HG03520 (cell line): ENCODE measurements around the gene PLCL1.

Experiments
- ATAC-seq: cut with Tn5 transposase; IDR thresholded peaks from one replicate; pipeline ENCODE4 v1.9.1; 2021; ENCODE audit warnings: mild to moderate bottlenecking, moderate library complexity; ENCODE audit not compliant: unreplicated experiment

PLCL1 gene

DNA sequence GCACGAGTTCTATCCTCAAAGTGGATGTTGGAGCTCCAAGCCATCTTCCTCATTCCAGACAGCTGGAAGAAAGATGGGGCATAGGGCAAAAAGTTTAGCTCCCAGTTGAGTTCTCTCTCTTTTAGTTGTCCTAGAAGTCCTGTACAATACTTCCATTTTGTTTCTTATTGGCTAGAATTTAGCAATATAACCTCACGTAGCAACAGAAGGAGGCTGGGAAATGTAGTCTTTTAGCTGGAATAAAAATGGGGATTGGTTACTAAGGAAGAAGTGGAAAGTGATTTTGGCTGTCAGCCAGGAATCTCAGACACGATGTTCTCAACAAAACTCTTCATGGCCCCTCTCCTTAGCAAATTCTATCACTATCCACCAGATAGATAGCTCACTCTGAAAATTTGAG is 79.9 kb downstream of the PLCL1 start:
- no peak for ATAC-seq

DNA sequence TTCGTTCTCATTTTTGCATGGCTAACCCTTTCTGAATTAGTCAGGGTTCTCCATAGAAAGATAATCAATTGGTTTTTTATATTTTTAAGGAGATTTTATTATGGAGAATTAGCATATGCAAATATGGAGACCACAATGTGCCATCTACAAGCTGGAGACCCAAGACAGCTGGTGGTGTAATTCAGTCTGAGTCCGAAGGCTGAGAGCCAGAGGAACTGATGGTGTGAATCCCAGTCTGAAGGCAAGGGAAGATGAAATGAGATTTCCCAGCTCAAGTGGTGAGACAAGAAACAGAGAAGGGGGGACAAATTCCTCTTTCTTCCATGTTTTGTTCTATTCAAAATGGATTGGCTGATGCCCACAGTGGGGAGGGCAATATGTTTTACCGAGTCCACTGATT is 80.7 kb downstream of the PLCL1 start:
- no peak for ATAC-seq

DNA sequence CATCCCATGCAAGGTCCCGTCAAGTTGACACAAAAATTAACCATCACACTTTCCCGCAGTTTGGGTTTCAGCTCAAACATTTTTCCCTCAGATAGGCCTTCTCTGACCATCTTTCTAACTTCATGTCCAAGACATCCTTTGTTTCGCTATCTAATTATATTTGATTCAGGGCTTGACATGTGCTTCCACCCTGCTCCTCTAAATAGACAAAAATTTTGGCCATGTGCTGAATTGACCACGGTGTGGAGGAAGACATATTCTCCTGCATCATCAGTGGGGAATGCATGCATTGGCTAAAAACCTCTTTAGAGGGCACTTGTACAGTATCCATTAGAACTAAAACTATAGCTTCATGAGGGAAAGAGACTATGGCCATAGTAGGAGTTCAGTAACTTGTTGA is 81.2 kb downstream of the PLCL1 start:
- ATAC-seq: no peak

DNA sequence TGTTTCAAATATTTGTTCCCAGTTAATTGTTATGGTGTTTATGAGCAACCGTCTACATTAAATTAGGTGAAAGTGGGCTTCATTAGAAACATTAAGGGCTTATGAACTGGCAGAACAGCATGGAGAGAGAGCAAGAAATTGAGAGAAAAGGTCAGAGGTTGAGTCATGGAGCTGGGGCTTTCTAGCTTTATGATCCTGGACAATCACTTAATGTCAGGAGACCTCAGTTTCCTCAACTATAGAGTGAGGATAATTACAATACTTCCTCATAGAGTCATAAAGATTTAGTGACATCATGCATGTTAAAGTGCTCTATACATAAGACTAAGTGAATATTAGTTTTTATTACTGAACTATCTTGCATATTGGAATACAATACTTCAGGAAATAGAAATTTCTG is 83.9 kb downstream of the PLCL1 start:
- no peak for ATAC-seq

DNA sequence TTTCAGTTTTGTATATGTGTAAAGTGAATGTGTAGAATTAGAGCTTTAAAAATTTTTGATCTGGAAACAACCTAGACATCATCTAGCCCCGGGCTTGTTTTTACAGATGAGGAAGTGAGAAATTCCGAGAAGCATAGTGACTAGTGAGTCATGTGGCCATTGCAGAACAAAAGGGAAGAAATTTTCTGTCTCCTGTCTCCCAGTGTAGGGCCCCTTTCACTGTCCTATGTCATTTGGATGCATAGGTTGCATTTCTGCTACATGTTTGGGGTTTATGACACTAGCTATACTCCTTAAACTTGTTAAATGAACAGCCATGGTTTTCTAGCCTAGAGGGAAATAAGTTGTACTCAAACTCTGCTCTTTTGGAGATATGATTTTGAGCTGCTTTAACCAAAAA is 84.6 kb downstream of the PLCL1 start:
- peak; percentile 98 for ATAC-seq

DNA sequence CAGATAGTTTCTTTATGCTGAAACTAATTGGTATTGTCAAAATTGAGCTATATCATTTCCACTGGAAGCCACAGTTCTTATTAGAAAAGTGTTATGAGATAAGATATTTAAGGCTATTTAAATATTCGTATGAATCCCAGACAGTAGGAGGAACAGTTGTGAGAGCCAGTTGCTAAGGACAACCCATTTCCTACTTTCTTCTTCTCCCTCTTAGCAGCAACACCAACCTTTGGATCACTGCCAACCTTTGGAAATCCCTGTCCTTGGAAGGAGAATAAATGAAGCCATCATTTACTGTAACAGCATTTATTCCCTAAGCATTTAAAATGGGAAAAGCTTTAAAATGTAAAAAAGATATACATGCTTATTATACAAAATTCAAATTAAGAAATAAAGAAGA is 85.8 kb downstream of the PLCL1 start:
- no peak for ATAC-seq

DNA sequence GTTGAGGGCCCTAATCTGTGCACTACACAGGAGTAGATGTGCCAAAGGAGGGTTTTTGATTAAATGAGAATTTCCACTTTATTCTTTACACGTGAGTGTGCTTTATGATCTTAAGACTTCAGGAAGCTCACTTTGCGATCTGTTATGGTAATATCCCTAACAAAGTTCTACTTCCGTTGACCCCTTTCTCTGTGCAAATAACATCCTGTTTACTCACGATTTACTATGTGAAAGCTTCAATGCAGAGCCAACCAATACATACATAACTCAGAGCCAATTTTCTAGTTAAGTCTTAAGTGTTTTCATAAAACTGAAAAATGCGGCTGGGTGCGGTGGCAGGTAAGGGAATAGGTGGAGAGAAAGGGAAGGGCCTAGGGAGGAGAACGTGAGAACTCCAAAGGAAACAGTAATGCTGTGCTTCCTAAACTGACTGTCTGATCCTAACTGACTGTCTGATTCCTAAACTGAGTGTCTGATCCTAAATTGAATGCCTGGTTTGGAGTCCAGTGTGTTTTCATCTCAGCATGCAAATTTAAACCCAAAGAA is 87.6 kb downstream of the PLCL1 start:
- ATAC-seq: no peak

DNA sequence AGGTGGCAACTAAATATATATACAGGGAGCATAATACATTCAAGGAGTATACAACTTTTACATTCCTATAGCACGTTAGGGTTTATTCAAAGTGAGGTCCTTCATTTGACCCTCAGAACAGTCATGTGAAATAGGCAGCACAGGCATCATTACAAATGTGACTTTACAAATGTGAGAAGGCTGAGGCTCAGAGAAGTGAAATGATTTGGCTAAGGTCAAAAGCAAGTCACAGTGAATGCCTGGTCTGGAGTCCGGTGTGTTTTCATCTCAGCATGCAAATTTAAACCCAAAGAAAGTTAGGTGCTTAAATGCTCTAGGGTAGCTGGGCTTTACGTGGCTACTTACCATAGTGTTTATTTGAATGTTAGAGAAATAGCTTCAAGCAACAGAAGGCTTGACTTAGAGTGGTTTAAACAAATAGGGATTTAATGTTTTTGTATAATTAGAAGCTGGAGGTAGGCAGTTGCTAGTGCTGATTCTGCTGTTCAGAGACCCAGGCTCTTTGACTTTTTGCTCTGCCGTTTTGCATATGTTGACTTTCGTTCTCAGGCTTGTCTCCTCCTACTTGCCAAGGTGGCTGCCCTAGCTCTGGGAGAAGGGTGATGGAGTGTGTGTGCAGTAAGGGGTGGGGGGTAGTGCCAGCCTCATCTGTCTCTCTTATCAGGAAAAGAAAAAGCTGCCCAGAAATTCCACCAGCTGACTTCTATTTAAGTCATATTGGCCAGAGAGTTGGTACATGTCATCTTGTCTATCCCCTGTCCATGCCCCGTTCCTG is 89.2 kb downstream of the PLCL1 start:
- ATAC-seq: peak; percentile 40

DNA sequence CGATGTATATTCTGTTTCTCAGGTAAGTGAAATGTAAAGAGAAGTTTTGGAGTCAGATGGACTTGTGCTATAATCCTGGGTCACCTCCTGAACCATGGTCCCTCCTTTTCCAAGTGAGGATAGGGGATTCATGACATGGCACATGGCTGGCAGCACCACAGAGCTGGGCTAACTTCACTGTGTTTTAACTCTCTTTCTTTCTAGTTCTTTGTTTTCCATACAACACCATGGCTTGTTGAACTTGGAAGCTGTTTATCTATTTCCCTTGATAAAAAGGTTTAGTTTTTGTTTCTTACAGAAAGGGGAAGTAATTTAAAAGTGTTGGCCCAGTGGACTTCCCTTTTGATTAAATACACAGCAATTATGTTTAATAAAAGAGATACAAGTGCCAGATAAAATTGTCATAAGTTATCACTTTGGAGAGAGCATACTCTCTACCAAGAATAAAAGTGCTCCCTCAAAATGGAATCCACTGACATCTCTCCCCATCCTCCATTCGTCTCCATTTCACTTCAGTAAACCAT is 90.4 kb downstream of the PLCL1 start:
- no peak for ATAC-seq

DNA sequence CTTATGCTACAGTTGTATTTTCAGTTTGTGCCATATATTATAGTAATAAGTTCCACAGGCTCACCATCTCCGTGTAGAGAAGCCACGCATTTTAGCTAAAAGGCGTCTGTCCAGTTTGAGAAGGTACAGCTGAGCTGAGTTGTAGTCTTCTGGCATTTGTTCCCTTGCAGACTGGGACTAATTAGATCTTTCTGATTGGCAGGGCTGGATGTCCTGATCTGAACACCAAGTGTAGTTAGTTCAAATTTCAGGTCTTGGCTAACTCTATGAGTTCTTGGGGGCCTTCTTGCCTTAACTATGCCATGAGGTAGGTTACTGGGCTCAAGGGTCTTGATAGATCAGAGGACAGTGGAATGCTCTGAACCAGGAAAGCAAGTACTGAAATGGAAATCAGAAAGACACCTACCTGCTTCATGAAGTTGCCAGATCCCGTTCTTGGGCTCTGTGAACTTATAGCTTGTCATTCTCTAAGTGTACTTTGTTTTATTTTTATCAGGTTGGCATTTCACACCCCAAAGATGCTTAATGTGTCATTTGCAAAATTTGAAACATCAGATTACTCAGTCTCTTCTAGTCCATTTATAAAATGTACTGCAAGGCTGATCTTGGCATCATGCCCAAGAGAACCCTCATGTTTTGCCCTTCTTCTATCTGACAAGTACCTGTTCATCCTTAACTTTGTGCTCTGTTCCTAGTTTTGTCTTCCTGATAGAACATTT is 93.7 kb downstream of the PLCL1 start:
- ATAC-seq: no peak

DNA sequence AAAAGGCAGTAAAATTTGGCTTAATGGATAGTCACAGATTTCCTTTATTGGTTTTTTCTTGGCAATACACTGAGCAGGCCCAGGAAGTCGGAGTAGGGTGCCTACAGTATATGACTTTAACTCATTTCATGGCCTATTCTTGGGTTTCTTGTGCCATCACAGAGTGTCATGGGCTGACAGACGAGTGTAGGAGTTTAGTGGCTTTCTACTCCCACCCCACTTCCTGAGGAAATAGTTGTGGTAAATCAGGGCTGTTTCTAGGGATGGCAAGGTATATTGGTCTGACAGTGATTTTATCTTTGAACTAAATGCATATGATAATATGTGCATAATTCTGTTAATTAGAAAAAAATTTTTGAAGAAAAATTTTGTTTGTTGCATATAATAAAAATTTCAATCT is 100.1 kb downstream of the PLCL1 start:
- no peak for ATAC-seq

DNA sequence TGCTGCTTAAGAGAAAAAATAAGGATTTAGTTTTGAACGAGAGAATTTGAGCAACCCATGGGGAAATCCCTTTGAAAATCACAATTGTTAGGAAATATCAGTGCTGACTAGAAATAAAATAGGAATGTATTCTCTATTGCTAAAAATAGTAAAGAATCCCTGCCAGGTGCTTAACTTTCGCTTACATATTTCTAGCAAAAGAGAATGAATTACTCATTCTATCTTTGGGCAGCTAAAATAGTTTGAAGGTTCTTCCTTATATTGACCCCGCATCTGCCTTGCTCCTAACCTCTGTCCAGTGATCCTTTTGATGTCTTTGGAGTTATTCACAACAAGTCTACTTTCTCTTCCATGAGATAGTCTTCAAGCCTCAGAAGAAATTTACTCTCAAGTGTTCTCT is 103.8 kb downstream of the PLCL1 start:
- ATAC-seq: no peak

DNA sequence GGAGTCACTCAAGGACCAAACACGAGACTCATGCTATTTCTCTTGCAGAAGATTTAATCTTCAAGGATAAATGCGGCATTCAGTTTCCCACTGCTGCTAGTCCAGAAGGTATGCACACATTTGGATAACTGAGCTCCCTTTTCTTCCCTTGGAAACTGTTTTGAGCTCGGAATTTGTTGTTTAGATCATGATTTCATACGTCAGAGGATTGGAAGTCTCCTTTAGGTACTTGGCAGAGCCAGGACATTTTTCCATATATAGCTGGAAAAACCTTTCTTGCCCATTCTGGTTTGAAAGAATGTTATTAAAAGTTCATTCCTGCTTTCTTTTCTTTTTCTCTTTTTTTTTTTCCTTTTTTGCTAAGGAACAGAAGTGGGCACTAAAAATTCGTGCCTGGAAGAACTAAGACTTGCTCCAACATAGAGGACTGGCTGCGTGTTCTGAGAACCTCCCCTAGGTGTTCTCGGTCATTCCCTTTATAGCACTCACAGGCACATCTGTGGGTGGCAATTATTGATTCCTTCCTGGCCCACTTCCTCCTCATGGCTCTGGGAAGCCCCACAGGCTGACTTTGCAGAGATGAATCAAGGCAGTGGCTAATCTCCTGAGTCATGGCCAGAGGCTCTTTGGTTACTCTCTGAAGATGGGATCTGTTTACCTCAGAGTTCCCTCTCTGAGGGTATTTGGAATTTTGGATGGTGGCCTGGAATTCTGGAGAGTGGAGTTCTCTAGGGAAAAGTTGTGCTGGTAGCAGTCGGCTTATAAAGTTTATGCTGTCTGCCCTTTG is 104.8 kb downstream of the PLCL1 start:
- ATAC-seq: no peak

DNA sequence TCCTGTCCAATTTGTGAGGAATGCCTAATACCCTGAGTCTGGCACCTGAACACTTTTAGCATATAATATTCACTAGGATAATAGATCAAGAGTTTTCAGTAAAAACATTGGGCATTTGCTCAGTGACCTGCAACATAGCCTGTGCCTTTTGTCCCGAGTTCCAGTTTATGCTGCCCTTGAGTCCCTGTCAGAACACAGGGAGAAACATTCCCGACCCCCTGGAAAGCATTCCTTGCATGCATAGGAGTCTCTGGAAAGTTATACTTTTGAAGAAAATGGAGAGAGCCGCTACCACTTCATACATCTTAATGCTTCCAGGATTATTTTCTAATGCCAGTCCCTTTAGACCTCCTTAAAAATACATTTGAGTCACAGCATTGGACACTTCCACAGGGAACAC is 107.3 kb downstream of the PLCL1 start:
- no peak for ATAC-seq

DNA sequence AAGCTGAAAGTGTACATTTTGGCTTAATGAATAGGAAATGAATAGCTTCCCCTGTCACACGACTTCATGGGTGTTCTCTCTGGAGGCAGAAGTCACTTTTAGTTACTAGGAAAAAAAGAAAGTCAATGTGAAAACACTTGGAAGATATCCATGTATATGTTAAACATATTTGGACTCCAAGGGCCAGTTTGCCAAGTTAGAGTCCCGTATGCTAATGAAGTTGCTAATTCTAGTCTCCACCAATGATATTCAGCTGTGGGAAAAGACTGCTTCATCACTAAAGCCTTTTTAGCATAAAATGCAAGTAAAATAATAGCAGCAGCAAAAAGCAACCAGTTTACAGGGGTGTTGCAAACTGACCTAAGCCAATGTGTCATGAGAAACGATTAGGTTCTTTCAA is 108.7 kb downstream of the PLCL1 start:
- ATAC-seq: no peak

DNA sequence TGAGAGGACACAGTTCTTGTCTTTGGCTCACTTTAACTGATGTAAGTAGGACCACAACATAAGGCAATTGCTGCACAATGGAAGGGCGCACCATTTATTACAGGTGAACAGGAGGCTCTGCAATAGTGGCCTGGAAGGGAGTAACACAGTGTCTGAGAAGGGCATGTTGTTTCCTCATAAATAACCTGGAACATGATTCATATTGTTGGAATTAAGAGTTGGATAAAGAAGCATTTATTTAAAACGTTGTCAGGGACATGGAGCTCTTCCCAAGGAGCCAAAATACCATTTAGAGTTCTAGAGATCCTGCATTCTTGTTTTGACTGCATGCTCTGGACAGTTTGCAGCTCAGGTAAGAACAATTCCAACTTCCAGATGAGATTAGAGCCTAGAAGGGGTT is 110.4 kb downstream of the PLCL1 start:
- ATAC-seq: no peak

DNA sequence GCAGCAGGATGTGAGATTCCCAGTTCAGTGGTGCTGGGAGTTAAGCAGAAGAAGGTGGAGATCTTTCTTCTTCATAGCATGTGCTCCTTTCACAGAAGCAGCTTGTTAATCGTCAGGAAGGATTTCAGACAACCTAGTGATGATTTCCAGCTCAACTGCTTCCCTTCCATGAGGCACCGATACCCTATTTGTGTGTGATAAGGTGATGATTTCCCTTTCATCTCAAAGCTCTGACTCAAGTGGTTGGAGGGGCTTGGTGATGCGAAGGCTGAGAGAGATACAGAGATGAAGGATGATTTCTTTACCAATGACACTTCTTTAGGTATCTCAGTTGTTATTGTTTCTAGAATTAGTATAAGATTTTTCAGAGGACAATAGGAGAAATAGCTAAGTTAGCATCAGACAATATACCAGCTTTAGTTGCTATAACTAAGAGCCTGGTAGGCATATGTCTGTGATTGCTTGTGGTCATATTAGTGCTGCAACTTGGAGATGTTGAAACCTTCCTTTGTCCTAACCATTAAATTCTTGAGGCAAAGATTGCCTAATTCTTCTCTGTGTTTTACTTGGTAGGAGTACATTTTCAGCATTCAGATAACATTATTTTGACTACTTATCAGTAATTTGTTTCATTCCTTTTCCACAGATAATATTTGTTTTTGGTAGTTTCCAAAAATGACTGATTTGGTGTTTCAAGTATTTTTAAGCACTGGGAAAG is 111.3 kb downstream of the PLCL1 start:
- no peak for ATAC-seq

DNA sequence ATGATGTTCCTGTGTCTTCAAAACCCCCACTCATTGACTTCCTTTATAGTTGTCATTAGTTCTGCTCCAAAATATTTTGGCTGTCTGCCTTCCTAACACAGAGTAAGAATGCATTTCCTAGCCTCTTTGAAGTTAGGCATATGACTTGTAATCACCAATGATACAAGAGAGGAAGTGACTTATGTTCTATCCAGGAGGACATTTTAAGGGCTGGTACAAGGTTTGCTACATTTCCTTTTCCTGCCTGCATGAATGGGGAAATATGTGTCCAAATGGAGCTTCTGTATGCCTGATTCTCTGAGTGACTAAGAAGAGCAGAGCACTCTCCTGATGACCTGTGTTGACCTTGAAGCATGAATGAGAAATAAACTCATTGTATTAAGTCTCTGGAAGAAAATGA is 115.1 kb downstream of the PLCL1 start:
- no peak for ATAC-seq

DNA sequence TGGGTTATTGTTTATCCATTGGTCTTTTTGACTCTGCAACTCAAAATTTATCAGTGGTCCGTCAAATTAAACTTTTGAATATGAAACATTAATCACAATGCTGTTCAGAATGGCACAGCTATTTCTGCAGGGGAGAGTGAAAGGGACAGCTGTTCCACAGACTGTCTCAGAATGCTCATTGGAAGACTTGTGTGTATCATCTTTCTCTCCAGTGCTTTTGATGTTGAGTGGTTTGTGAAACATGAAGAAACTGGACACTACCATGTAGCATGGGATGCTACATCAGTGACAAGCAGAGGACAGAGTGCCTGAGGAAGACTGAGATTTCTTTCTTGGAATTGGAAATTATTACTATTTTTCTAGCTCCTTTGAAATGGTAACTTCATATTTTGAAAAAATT is 115.7 kb downstream of the PLCL1 start:
- no peak for ATAC-seq

DNA sequence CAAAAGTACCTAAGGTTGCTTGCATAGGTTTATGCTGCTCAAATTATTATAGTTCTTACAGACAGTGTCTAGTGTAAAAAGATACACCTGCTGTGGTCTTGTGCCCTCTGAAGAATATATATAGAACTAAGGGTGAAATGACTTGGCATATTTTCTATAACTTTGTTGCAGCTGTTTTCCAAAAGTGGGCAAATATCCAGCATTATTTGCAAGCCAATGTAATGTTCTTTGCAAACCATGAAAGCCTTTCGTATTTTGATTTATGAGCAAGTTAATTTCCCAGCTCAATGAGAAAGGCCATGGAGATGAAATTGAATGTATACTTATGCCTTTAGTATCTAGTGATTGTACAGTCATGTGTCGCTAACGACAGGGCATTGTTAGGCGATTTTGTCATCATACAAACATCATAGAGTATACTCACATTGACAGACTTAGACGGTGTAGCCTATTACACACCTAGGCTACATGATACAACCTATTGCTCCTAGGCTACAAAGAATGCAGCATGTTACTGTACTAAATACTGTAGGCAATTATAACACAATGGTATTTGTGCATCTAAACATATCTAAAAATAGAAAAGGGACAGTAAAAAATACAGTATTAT is 116.3 kb downstream of the PLCL1 start:
- no peak for ATAC-seq
